Keratinocyte (primary cell): ENCODE measurements around the gene TDRD9.

Experiments used
- EZH2 ChIP-seq: IDR thresholded peaks from one replicate; pipeline ENCODE4 v1.6.1; 2012; ENCODE audit warnings: inconsistent platforms, mild to moderate bottlenecking, low read length, moderate library complexity
- TF ChIP-seq, protein P1 (sequence below), 3 experiments: IDR thresholded peaks in 1 of 3; conservative IDR thresholded peaks in 1 of 3; optimal IDR thresholded peaks in 1 of 3; 2 replicates in 2 of 3; 3 replicates in 1 of 3; pipeline versions ENCODE3 to v1.5.1; 2011; ENCODE audit warnings: low read length in 3 of 3, mild to moderate bottlenecking in 3 of 3, moderate library complexity in 2 of 3, control low read depth in 1 of 3, inconsistent platforms in 1 of 3; ENCODE audit not compliant: insufficient read depth in 2 of 3; ENCODE audit errors: extremely low read depth in 1 of 3

GRCh38 chr14:104073764-104074163 lies 145.5 kb downstream of the TDRD9 start:
- TF ChIP-seq, protein P1, sequence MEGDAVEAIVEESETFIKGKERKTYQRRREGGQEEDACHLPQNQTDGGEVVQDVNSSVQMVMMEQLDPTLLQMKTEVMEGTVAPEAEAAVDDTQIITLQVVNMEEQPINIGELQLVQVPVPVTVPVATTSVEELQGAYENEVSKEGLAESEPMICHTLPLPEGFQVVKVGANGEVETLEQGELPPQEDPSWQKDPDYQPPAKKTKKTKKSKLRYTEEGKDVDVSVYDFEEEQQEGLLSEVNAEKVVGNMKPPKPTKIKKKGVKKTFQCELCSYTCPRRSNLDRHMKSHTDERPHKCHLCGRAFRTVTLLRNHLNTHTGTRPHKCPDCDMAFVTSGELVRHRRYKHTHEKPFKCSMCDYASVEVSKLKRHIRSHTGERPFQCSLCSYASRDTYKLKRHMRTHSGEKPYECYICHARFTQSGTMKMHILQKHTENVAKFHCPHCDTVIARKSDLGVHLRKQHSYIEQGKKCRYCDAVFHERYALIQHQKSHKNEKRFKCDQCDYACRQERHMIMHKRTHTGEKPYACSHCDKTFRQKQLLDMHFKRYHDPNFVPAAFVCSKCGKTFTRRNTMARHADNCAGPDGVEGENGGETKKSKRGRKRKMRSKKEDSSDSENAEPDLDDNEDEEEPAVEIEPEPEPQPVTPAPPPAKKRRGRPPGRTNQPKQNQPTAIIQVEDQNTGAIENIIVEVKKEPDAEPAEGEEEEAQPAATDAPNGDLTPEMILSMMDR (optimal IDR thresholded peaks at IDR 0.05 in 1 of 3, IDR thresholded peaks at IDR 0.05 in 1 of 3, conservative IDR thresholded peaks at IDR 0.05 in 1 of 3; ENCODE audit: extremely low read depth in 1 of 3, insufficient read depth in 2 of 3, low read length in 3 of 3) = no peak
- TF ChIP-seq EZH2 = no peak
